HG03520 (cell line): ENCODE results near the gene ACBD5.
"Not testable (repeated sequence)": the region's sequence is repeated elsewhere in the genome, so short reads cannot be mapped to it uniquely, and the experiment has no call there.

Experiments
- ATAC-seq: cut with Tn5 transposase; IDR thresholded peaks from one replicate; pipeline ENCODE4 v1.9.1; 2021; ENCODE audit warnings: mild to moderate bottlenecking, moderate library complexity; ENCODE audit not compliant: unreplicated experiment

ACBD5 gene

GRCh38 chr10:27240212-27241009 lies at the start of gene ACBD5:
Gene ACBD5, minus strand, starts transcription at chr10:27240797. Its CDS starts 109 bp downstream, at chr10:27240688.
- peak; percentile 38 for ATAC-seq

DNA sequence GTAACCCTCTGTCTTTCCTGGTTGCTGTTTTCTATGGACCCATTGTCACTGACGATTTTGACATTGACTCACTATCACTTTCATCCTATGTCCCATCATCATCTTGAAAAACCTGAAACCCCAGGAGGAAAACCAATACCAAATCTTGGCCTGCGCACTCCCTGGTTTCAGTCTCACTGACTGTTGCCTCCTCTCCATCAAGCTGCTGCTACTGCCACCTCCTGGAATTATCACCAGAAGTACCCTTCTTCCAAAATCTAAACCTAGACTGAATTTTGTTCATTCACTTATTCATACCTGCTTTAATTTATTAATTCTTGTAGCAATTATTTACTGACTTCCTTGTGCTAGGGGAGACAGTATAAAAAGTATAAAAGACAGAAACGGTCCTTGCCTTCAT lies 44.5 kb upstream of the ACBD5 start:
- no peak for ATAC-seq

GRCh38 chr10:27276581-27276980 lies 36.0 kb upstream of the ACBD5 start:
- no peak for ATAC-seq

DNA sequence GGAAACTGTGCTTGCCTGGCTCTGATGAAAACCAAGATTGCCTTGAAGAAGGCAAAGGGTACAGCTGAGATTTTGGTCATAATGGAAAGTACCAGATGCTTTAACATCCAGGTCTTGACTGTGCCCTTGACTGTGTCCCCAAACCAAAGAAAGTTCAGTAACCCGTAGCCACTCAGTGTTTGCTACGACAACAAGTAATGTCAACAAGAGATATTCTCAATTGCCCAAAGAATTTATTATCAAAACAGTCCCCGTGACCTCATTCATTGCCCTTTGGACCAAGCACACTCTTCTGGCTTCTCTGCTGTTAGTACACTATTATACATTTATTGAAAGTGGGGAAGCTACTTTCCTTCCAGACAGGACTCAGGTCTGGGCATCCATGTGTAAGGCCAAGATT lies 25.4 kb upstream of the ACBD5 start:
- ATAC-seq, result not testable (repeated sequence)

DNA sequence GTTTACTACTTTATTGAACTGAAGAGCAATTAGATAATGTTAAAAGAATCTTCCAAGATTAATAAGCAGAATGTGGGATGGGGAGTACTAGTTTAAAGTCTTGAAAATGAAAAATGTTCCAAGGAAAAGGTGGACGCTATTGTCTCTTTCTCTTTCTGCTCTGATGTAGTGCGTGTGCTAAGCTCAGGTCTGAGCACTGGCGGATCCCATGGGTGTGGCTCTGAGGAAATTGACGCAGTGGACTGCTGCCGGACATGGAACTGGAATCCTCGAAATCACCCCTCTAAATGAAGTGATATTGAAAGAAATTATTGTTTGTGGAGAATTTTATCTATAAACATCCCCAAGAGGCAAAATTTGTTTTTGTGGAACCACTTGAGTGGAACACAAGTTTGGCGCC lies 22.2 kb upstream of the ACBD5 start:
- ATAC-seq, result not testable (repeated sequence)

- ATAC-seq, result peak; percentile 68
Observed at GRCh38 chr10:27258838-27259812, 18.5 kb upstream of the ACBD5 start.

DNA sequence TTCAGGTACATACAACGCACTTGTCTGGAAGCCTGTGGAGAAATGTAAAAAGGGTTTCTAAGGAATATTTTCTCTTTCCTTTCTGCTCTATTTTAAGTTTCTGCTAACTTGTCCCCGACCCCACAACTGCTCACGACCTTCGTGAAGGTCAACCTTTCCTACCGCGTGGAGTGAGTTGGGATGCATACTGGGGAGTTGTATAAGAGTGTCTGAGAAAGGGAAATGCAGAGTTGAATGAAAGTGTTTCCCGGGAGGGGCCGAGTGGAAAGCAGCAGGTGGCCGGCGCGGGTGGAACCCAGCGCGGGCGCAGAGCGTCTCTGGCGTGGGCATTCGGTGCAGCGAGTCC lies 17.9 kb upstream of the ACBD5 start:
- ATAC-seq, result no peak

- ATAC-seq, result no peak
Observed at GRCh38 chr10:27256299-27257189, 15.9 kb upstream of the ACBD5 start.

DNA sequence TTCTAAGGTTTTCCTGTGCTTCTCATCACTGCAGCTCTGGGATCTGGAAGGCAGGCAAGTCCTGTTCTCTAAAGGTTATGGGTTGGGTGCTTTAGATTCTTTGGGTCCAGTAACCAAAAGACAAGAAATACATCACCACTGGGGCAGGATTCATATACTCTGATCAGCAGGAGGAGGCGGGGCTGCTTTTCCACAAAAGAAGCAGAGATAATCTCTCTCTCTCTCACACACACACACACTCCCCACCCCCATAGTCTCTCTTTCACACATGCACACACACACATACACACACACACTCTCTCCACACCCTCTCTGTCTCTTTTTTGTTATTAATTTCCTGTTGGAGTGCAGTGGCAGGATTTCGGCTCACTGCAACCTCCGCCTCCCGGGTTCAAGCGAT lies 13.0 kb upstream of the ACBD5 start:
- no peak for ATAC-seq

DNA sequence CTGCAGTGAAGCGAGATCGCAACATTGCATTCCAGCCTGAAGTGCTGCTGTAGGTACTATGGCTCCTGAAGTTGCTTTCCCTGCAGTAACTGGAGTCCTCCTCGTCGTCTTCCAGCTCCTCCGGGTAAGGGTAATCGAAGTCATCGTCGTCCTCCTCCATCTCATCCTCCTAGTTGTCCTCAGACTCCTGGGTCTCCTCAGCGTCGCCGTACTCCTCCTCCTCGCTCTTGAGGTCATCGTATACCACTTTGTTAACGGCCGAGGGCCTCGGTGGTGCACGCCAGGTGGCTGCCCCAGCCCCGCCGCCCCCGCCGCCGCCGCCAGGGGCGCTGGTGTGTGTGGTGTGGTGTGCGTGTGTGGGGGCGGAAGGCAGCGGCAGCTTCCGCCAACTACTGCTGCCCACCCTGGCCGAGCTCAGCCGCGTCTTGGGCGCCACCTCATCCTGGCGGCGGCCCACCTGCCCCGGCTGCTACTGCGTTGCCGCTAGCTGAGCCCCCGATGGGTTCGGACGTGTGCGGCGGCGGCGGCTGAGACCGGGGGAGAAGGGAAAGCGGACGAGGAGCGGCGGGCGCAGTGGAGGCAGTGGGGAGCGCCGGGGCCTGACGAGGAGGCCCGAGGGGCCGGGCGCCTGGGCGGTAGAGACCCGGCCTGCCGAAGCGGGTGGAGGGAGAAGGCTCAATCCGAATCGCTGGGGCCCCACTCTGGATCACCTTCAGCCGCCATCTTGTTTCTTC lies 11.8 kb upstream of the ACBD5 start:
- ATAC-seq, result peak; percentile 99

DNA sequence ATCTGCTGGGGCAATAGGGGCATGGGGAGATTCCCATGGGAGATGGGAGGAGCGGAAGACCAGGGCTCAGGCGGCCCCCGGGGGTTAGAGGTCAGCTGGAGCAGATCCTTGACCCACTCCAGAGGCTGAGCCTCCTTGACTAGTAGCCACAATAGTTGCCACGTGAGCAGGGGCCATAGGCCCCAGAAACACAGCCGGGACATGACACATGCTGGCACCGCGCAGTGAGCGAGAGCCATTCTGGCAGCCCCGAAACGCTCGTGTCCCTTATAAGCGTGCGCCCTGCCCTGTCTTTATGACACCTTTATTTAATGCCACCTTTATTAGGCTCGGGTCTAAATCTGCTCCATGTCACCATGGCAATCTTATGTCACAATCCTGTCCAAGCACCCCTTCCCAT lies 11.0 kb upstream of the ACBD5 start:
- no peak for ATAC-seq

DNA sequence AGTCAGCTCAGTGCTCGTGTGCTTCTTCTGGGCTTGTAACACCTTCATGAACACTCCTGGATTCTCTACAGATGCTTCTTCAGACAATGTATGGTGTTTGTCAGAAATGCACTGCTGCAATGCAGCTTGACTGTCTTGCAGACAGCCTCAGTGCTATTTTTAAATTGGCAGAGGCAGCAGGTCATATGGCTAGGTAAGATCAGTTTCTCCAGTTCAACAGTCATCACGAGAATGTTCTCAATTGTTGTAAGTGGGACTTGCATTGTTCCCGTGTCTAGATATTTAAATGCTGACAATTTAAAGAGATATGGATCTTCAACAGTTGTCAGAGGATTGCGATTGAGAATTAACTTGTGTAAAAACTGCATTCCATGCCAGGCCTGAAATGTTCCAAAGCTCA lies 7.6 kb upstream of the ACBD5 start:
- ATAC-seq, result no peak

- ATAC-seq, result no peak
Observed at GRCh38 chr10:27247441-27247840, 6.8 kb upstream of the ACBD5 start.

DNA sequence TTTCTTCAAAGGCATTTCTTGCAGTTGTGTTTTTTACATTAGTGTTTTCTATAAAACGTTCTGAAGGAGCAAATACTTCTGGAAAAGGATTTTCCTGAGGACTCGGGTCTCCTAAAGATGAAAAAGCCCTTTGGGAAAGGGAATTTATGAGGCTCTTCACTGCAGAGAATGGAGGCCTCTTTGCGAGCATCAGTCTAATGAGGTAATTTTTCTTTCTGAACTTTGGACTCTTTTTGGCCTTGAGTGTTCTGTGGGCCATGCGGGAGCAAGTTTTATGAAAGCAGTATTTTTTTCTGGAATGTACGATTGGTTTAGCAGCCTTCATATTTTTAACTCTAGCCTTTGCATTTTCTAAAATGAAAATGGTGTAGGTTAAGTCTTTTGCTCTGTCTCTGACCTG lies 6.4 kb upstream of the ACBD5 start:
- ATAC-seq, result no peak

DNA sequence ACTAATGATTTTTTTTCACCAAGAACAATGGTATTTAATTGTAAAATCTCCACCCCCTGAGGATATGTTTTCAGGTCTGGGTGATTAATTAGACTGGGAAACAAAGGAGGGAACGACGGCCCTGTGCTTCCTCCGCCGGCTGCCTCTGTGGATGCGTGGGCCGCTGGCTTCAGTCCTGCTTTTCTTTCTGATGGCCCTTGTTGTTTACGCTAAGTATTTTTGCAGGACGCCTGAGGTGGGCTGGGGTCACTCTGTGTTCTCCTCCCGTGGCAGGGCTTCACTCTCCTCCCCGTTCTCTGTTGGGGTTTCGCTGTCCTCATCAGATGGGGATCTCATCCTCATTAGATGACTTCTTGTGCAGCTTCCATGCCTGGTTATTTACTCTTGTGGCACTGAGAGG lies 5.2 kb upstream of the ACBD5 start:
- no peak for ATAC-seq

GRCh38 chr10:27244976-27245375 lies 4.4 kb upstream of the ACBD5 start:
- no peak for ATAC-seq

DNA sequence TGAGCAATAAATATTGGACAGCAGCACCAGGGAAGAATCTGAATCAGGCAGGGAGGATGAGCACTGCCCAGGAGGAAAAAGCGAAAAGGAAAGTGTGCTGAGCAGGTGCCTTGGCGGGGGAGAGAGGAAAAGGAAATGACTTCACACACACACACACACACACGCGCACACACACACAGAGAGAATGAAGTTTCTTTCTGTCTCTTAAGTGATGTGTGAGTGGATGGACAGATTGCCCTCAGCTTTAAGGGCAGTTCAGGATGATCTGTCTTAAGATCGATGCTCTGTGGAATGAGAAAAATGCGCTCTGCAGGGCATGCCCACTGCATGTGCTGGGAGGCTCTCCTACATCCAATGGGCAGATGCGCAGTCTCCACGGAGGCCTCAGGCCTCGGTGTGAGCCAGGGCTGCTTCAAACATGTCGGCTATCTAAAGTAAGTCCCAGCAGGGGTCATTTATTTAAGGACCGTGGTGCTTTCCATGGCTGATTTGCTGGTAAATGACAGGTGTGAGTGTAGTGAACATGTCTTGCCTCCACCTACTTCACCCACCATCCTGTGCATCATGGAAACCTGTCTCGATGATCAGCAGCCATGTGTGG lies 2.5 kb upstream of the ACBD5 start:
- ATAC-seq, result no peak

- no peak for ATAC-seq
Observed at GRCh38 chr10:27242473-27242950, 1.9 kb upstream of the ACBD5 start.

- ATAC-seq, result peak; percentile 69
Observed at GRCh38 chr10:27241652-27242472, 1.3 kb upstream of the ACBD5 start.
